HG02943 (cell line): ENCODE results near the gene R3HDM2.

Experiments
- ATAC-seq: cut with Tn5 transposase; IDR thresholded peaks from one replicate; pipeline ENCODE4 v1.9.1; 2021; ENCODE audit warnings: mild to moderate bottlenecking, low read depth, moderate library complexity; ENCODE audit not compliant: unreplicated experiment

The R3HDM2 gene

GRCh38 chr12:57210926-57211692 lies 219.7 kb downstream of the R3HDM2 start:
- no peak for ATAC-seq

GRCh38 chr12:57210461-57210860 lies 220.4 kb downstream of the R3HDM2 start:
- no peak for ATAC-seq

DNA sequence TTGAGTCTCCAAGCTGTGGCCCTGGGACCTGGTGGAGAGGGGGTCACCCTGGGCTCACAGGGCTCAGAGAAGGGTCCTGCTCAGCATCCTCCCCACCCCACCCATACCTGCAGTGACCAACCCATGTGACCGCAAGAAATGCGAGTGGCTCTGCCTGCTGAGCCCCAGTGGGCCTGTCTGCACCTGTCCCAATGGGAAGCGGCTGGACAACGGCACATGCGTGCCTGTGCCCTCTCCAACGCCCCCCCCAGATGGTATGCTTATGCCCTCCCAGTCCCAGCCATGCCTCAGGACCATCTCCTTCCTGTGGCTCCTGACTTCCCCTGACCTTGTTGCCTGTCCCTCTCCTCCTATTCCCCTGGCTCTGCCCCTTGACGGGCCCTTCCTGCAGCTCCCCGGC lies 220.9 kb downstream of the R3HDM2 start:
- no peak for ATAC-seq

- no peak for ATAC-seq
Observed at GRCh38 chr12:57208631-57209282, 222.1 kb downstream of the R3HDM2 start.

DNA sequence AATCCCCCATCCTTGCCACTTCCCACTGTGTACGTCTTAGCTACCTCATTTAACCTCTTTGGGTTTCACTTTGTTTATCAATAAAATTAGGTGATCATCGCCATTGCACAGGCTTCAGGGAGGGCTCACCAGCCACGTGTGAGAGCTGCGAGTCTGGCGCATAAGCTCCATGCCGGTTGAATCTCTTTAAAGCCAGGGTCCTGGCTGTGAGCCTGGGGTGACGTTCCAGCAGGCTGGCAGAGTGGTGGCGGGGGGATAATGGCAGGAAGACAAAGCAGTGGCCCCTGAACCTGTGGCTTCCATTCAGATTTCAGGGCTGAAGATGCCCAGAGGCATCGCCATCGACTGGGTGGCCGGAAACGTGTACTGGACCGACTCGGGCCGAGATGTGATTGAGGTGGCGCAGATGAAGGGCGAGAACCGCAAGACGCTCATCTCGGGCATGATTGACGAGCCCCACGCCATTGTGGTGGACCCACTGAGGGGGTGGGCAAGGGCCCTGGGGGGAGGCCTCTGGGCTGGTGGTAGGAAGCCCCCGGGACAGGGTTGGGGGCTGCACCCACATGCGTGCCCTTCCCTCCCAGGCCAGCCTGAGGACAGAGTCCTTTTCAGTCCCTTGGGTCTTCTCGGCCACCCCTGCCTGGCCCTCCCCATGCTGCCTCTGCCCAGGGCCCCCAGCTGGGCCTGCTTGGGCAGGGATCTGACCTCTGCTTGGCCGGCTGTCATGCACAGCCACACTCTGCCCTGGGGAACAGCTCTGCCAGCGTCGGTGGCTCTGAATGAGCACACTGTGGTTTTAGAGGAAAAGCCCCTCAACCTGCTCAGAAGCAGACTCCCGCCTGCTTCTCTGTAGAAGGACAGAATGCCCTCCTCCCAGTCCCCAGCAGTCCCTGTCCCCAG lies 222.9 kb downstream of the R3HDM2 start:
- no peak for ATAC-seq

DNA sequence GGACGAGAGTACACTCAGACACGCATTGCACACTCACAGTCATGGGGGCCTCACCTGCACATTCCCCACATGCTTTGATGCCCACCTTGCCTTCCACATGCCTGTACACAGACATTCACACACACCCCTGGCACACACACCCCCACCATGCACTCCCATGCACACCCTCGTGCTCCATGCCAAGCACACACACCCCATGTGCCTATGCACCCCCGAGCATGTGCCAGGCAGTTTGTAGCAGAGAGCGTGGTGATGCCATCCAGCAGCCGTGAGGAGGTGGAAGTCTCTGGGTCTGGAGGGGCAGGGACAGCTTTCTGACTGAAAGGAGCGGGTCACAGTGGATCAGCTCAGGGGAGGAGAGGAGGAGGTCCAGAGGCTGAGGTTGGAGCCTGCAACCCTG lies 224.9 kb downstream of the R3HDM2 start:
- ATAC-seq: no peak

- no peak for ATAC-seq
Observed at GRCh38 chr12:57205186-57205585, 225.7 kb downstream of the R3HDM2 start.

DNA sequence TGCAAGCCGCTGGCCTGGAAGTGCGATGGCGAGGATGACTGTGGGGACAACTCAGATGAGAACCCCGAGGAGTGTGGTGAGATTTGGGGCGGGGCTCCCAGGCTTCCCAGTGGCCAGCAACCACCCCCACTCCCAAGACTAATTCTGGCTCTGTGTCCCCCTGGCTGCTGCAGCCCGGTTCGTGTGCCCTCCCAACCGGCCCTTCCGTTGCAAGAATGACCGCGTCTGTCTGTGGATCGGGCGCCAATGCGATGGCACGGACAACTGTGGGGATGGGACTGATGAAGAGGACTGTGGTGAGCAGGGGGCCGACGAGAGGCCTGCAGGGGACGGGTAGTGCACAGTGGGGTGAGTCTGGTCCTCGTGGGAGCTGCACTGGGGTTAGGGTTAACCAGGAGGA lies 226.4 kb downstream of the R3HDM2 start:
- no peak for ATAC-seq

DNA sequence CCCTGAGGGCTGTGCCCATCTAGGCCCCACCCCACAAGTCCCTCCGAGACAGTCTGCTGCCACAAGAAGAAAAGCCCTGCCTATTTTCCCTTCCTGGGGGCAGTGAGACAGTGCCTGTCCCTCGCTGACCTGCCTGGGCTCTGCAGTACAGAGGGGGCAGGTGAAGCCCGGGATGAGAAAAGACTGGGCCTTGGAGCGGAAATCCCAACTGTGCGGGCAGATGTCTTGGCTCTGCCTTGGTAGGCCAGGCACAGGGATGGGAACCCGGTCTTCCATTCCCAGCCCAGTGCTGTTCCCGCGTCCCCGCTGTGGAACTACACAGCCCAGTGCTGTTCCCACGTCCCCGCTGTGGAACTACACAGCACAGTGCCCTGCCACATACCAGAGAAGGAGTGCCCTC lies 227.1 kb downstream of the R3HDM2 start:
- ATAC-seq: no peak
